Thymus (tissue), 11 donors: ENCODE measurements around the gene GJC1. TPM values are rescaled to one million over a fixed set of nuclear protein-coding genes. Genes with fewer than 3 reads are reported as not detected.

Experiments used
- DNase-seq, 9 donors: peaks; one replicate each; pipeline ENCODE4 v3.0.0-alpha.2; 2013; ENCODE audit warnings: low spot score in 9 of 9, low read depth in 6 of 9, missing footprints in 1 of 9
- H3K27ac ChIP-seq, 2 donors: one replicate each; pipeline ENCODE4 v1.5.1; 2013; ENCODE audit warnings: control low read depth in 1 of 2, low read depth in 1 of 2, low read length in 1 of 2, mild to moderate bottlenecking in 1 of 2, moderate library complexity in 1 of 2
- H3K27me3 ChIP-seq, 2 donors: one replicate each; pipeline ENCODE4 v1.5.1; 2013; ENCODE audit warnings: low read length in 1 of 2; ENCODE audit not compliant: control insufficient read depth in 2 of 2, insufficient read depth in 1 of 2
- H3K36me3 ChIP-seq, 2 donors: one replicate each; pipeline ENCODE4 v1.5.1; 2013; ENCODE audit warnings: low read length in 1 of 2, mild to moderate bottlenecking in 1 of 2, moderate library complexity in 1 of 2; ENCODE audit not compliant: control insufficient read depth in 2 of 2, insufficient read depth in 2 of 2
- H3K4me1 ChIP-seq, 2 donors: one replicate each; pipeline ENCODE4 v1.5.1; 2013; ENCODE audit warnings: low read length in 2 of 2; ENCODE audit not compliant: control insufficient read depth in 2 of 2, insufficient read depth in 2 of 2
- H3K4me3 ChIP-seq, 2 donors: one replicate each; pipeline ENCODE4 v1.5.1; 2013; ENCODE audit warnings: low read length in 2 of 2, control low read depth in 1 of 2, mild to moderate bottlenecking in 1 of 2
- H3K9me3 ChIP-seq, 2 donors: one replicate each; pipeline ENCODE4 v1.5.1; 2013; ENCODE audit warnings: low read length in 1 of 2, mild to moderate bottlenecking in 1 of 2; ENCODE audit not compliant: control insufficient read depth in 2 of 2, insufficient read depth in 1 of 2
- WGBS: extraction: QIAGEN DNeasy Blood & Tissue Kit; methylation state at CpG from one replicate; pipeline ENCODE4 v1.1.7; 2013; 5-methylcytosine and 5-hydroxymethylcytosine counted together
- polyA plus RNA-seq: library from polyadenylated mRNA; stranded (reverse); fragments of 200-250 nt; gene quantifications from one replicate; pipeline ENCODE4 v1.2.3, GENCODE V29; 2013
- total RNA-seq: library from RNA; stranded (reverse); fragments of 120-200 nt; gene quantifications from one replicate; pipeline ENCODE4 v1.2.4, GENCODE V29; 2013
- donor health status: healthy.

The GJC1 gene
- total and polyA plus RNA-seq, 2 donors, result 2.1 to 2.2 TPM

DNA sequence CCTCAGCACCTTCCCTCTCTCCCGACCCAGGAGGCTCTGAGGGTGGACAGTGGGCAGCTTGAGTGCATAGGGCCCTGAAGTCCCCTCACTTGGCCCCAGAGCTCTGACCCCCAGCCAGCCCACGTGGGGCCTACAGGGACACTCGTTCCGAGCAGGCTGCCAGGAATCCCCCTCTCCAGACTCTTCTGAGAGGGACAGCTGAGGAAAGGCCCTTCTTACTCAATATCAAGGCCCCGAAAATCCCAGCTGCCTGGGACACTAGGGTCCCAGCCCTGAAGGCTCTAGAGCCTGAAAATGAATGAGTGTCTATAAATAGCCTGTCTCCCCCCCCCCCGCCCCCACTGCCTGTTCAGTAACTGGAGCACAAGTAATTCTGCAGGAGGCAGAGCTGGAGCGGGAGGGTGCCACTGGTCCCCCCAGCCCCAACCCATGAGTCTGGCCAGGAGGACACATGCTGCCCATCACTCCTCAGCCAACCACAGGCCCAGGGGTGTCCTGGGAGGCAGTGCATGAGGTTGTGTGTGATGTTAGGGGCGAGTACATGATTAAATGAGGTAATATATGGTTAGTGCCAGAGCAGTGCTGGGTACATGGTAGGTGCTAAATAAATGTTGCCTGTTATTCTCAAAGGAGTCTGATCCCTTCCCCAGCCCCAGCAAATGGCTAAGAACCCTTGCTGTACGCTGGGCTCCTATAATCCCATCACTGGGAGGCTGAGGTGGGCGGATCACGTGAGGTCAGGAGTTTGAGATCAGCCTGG, 59.7 kb downstream of the GJC1 start:
- H3K27ac ChIP-seq, result no peak overlapping the region
- no peaks in the 10 kb centered on the region for H3K9me3 ChIP-seq
- no peak overlapping the region for H3K4me3 ChIP-seq
- H3K27me3 ChIP-seq, result peaks cover 0 to 44% of the 10 kb centered on the region in 2 donors
- 88% methylated on average over 11 of the region's 11 CpGs for WGBS
- no peaks in the 10 kb centered on the region for H3K36me3 ChIP-seq
- no peak for DNase-seq
- H3K4me1 ChIP-seq, result peaks cover 2 to 12% of the 10 kb centered on the region in 2 donors

DNA sequence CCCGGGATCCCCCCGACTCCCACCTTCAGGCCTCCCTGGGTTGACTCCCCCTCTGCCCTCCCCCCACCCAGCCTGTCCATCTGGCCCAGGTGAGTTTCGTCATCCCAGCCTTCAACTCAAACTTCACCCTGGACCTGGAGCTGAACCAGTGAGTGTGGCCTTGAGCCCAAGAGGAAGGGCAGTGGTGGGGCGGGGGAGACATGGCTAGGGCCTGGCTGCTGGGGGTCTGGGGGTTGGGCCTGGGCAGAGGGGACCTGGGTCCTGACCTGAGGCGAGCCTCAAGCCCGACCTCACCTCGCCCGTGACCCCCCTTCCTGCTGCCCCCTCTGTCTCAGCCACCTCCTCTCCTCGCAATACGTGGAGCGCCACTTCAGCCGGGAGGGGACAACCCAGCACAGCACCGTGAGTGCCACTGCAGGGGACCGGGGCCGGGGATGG, 60.4 kb downstream of the GJC1 start:
- Histone ChIP-seq H3K36me3 (no peaks in the 10 kb centered on the region), H3K27ac (no peak overlapping the region), H3K4me1 (peaks cover 0 to 6% of the 10 kb centered on the region in 2 donors), H3K27me3 (peaks cover 0 to 44% of the 10 kb centered on the region in 2 donors), H3K9me3 (no peaks in the 10 kb centered on the region), H3K4me3 (no peak overlapping the region)
- 79% methylated on average over 15 of the region's 15 CpGs for WGBS
- no peak for DNase-seq

GRCh38 chr17:44769230-44769629, 60.9 kb downstream of the GJC1 start:
- Histone ChIP-seq H3K27ac (no peak overlapping the region), H3K27me3 (peaks cover 0 to 40% of the 10 kb centered on the region in 2 donors), H3K36me3 (no peaks in the 10 kb centered on the region), H3K4me1 (peaks cover 0 to 6% of the 10 kb centered on the region in 2 donors), H3K4me3 (no peak overlapping the region), H3K9me3 (no peaks in the 10 kb centered on the region)
- 78% methylated on average over 6 of the region's 6 CpGs for WGBS
- DNase-seq, result no peak

GRCh38 chr17:44768505-44769142, 61.5 kb downstream of the GJC1 start:
- Histone ChIP-seq H3K36me3 (no peaks in the 10 kb centered on the region), H3K4me1 (peaks cover 0 to 6% of the 10 kb centered on the region in 2 donors), H3K9me3 (no peaks in the 10 kb centered on the region), H3K4me3 (no peak overlapping the region), H3K27ac (no peak overlapping the region), H3K27me3 (peaks cover 0 to 38% of the 10 kb centered on the region in 2 donors)
- WGBS, result 19% methylated on average over 11 of the region's 11 CpGs
- DNase-seq, result no peak

- H3K4me1 ChIP-seq, result peaks cover 0 to 6% of the 10 kb centered on the region in 2 donors
- no peak overlapping the region for H3K27ac ChIP-seq
- H3K36me3 ChIP-seq, result no peaks in the 10 kb centered on the region
- peaks cover 0 to 37% of the 10 kb centered on the region in 2 donors for H3K27me3 ChIP-seq
- 27% methylated on average over 4 of the region's 4 CpGs for WGBS
- DNase-seq, result no peak
- H3K4me3 ChIP-seq, result no peak overlapping the region
- H3K9me3 ChIP-seq, result no peaks in the 10 kb centered on the region
Measured at GRCh38 chr17:44767493-44767892, 62.6 kb downstream of the GJC1 start.

GRCh38 chr17:44766409-44767038, 63.6 kb downstream of the GJC1 start:
- H3K4me1 ChIP-seq, result peaks cover 0 to 6% of the 10 kb centered on the region in 2 donors
- no peak for DNase-seq
- no peaks in the 10 kb centered on the region for H3K36me3 ChIP-seq
- no peak overlapping the region for H3K27ac ChIP-seq
- H3K4me3 ChIP-seq, result no peak overlapping the region
- H3K9me3 ChIP-seq, result no peaks in the 10 kb centered on the region
- H3K27me3 ChIP-seq, result peaks cover 0 to 32% of the 10 kb centered on the region in 2 donors
- WGBS, result 89% methylated on average over 8 of the region's 8 CpGs

DNA sequence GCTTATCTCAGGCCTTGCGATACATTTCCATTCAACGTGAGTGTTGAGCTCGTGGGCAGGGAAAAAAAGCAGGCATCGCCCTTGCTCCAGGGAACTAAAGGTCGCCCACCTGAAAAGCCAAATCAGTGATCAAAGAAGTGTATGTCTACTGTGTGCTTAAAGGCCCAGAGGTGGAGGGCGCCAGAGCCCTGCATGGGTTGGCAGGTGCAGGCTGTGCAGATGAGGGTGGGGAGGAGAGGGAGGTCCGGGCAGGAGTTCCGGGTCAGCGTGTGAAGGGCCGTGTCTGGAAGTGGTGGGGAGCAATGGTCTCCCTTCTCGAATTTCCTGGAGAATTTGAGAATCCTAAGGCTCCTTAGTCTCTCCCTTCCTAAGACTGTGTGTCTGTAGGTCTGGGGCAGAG, 64.1 kb downstream of the GJC1 start:
- H3K4me1 ChIP-seq, result peaks cover 0 to 6% of the 10 kb centered on the region in 2 donors
- WGBS, result 91% methylated on average over 11 of the region's 11 CpGs
- no peaks in the 10 kb centered on the region for H3K9me3 ChIP-seq
- H3K27me3 ChIP-seq, result peaks cover 4 to 35% of the 10 kb centered on the region in 2 donors
- DNase-seq, result no peak
- H3K4me3 ChIP-seq, result no peak overlapping the region
- no peak overlapping the region for H3K27ac ChIP-seq
- H3K36me3 ChIP-seq, result no peaks in the 10 kb centered on the region

DNA sequence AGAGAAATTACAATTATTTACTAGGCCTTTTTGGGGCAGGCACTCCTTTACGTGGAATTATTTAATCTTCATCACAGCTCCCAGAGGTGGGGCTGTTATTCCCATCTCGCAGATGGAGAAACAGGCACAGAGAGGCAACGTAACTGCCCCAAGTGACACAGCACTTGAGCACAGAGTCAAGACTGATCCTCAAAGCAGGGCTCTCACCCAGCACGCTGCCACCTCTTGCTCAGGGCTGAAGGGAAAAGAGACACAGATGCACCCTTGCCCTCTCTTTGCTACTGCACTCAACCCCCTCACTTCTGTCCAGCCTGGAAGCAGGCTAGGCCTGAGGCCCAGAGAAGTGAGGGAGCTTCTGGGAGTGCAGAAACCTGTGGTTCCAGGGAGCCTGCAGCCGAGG, 66.9 kb downstream of the GJC1 start:
- no peaks in the 10 kb centered on the region for H3K9me3 ChIP-seq
- 96% methylated on average over 5 of the region's 5 CpGs for WGBS
- H3K27ac ChIP-seq, result no peak overlapping the region
- no peak overlapping the region for H3K4me3 ChIP-seq
- H3K4me1 ChIP-seq, result peaks cover 4 to 7% of the 10 kb centered on the region in 2 donors
- DNase-seq, result no peak
- H3K36me3 ChIP-seq, result no peaks in the 10 kb centered on the region
- peaks cover 22 to 51% of the 10 kb centered on the region in 2 donors for H3K27me3 ChIP-seq
